GM12878 (cell line): ENCODE results near the gene TSPEAR. TPM values are rescaled to one million over a fixed set of nuclear protein-coding genes. Genes with fewer than 3 reads are reported as not detected.

Experiments
- ATAC-seq: fragments of 200-7000 bp; cut with Tn5 transposase; 3 replicates; pipeline ENCODE4 v1.9.1; 2020; ENCODE audit warnings: mild to moderate bottlenecking, moderate library complexity
- BruUV-seq: library from RNA; stranded (reverse); fragments of 400-500 nt; replicated peaks from 2 replicates; lab custom pipeline; 2021; lab: Mats Ljungman, UMichigan
- CTCF ChIA-PET: fragments of 300-600 bp; sonication (Branson Sonifier 250); formaldehyde crosslinking; extraction: SDS; loops from one replicate; lab custom pipeline; 2021; ENCODE audit warnings: inconsistent platforms; lab: Yijun Ruan, JAX
- POLR2A ChIA-PET: fragments of 350-600 bp; formaldehyde crosslinking; extraction: SDS; loops from one replicate; lab custom pipeline; 2021; ENCODE audit warnings: inconsistent platforms; lab: Charles Lee
- RAD21 ChIA-PET: fragments of 300-600 bp; sonication (Branson Sonifier 250); formaldehyde crosslinking; loops from one replicate; lab custom pipeline; 2023; ENCODE audit warnings: antibody characterized with exemption; ENCODE audit not compliant: unreplicated experiment; lab: Charles Lee
- SMC1A ChIA-PET: fragments of 300-600 bp; sonication (Branson Sonifier 250); formaldehyde crosslinking; loops from one replicate; lab custom pipeline; 2023; ENCODE audit not compliant: unreplicated experiment, uncharacterized antibody; lab: Charles Lee
- DNase-seq: peaks from one replicate; pipeline ENCODE4 v3.0.0-alpha.2; 2011; ENCODE audit warnings: low read depth, low spot score
- FAIRE-seq: peaks from 3 replicates; lab custom pipeline; 2011; peaks lifted over from hg19 to GRCh38; lab: Jason Lieb, UNC
- H2AFZ ChIP-seq: 2 replicates; pipeline ENCODE4 v1.6.0; 2011; ENCODE audit warnings: low read depth, low read length, control low read depth; ENCODE audit not compliant: control insufficient read depth
- H3K27ac ChIP-seq: 2 replicates; pipeline ENCODE4 v1.5.1; 2011; ENCODE audit warnings: control low read depth; ENCODE audit not compliant: control insufficient read depth, insufficient read depth
- H3K27me3 ChIP-seq, 2 experiments: replicated peaks in 1 of 2; 2 replicates each; pipeline versions ENCODE4 v1.6.0 to v1.6.1; 2011; ENCODE audit warnings: low read length in 1 of 2; ENCODE audit not compliant: control insufficient read depth in 2 of 2, insufficient read depth in 2 of 2
- H3K36me3 ChIP-seq, 2 experiments: 2 replicates each; pipeline ENCODE4 v1.5.1; 2011; ENCODE audit warnings: low read length in 1 of 2; ENCODE audit not compliant: control insufficient read depth in 2 of 2, insufficient read depth in 2 of 2
- H3K4me1 ChIP-seq: 2 replicates; pipeline ENCODE4 v1.6.1; 2011; ENCODE audit warnings: mild to moderate bottlenecking, low read length, moderate library complexity, mixed read lengths; ENCODE audit not compliant: control insufficient read depth, insufficient read depth
- H3K4me2 ChIP-seq: 2 replicates; pipeline ENCODE4 v1.6.0; 2011; ENCODE audit warnings: control low read depth; ENCODE audit not compliant: control insufficient read depth, insufficient read depth
- H3K4me3 ChIP-seq: fragments of 200-600 bp; sonication (generic); 2 replicates; pipeline ENCODE4 v1.5.1; 2016
- H3K79me2 ChIP-seq: 2 replicates; pipeline ENCODE4 v1.6.0; 2011; ENCODE audit warnings: low read length; ENCODE audit not compliant: control insufficient read depth, insufficient read depth
- H3K9ac ChIP-seq: 2 replicates; pipeline ENCODE4 v1.8.0; 2011; ENCODE audit warnings: low read length, control low read depth, mixed read lengths; ENCODE audit not compliant: control insufficient read depth, insufficient read depth
- H3K9me3 ChIP-seq: replicated peaks from 3 replicates; pipeline ENCODE4 v1.5.1; 2011; ENCODE audit warnings: mild to moderate bottlenecking, low read length; ENCODE audit not compliant: control insufficient read depth, insufficient read depth
- H4K20me1 ChIP-seq: 2 replicates; pipeline ENCODE4 v1.6.0; 2011; ENCODE audit not compliant: control insufficient read depth, insufficient read depth
- BRCA1 ChIP-seq: IDR thresholded peaks from 2 replicates; pipeline ENCODE4 v1.6.1; 2011; ENCODE audit warnings: low read depth, low read length, improper control_type of control experiment
- E2F8 ChIP-seq: fragments of 450-650 bp; IDR thresholded peaks from 2 replicates; pipeline ENCODE4 v1.6.1; 2018; ENCODE audit warnings: mild to moderate bottlenecking, low read depth, moderate library complexity; ENCODE audit not compliant: partially characterized antibody
- ETV6 ChIP-seq, 2 experiments: fragments of 450-650 bp in 1 of 2; IDR thresholded peaks in 1 of 2; conservative IDR thresholded peaks in 1 of 2; 2 replicates each; pipeline ENCODE4 v1.6.1; 2014; ENCODE audit warnings: antibody characterized with exemption in 1 of 2, borderline replicate concordance in 1 of 2, low read depth in 1 of 2, mild to moderate bottlenecking in 1 of 2, moderate library complexity in 1 of 2
- GATAD2B ChIP-seq: fragments of 450-650 bp; conservative IDR thresholded peaks from 2 replicates; pipeline ENCODE4 v1.6.1; 2017; ENCODE audit warnings: low read depth, mild to moderate bottlenecking, moderate library complexity
- RFX5 ChIP-seq: IDR thresholded peaks from 2 replicates; pipeline ENCODE4 v1.6.1; 2011; ENCODE audit warnings: low read depth, low read length, improper control_type of control experiment
- WGBS: methylation state at CpG from one replicate; pipeline ENCODE4 v1.1.6; 2016; ENCODE audit warnings: low lambda C conversion rate; ENCODE audit not compliant: insufficient replicate concordance, insufficient coverage; ENCODE audit errors: missing lambda C conversion rate; 5-methylcytosine and 5-hydroxymethylcytosine counted together
- in situ Hi-C: fragments of 300-500 bp; cut with MboI; formaldehyde crosslinking; loops from 9 replicates; pipeline ENCODE4 v1.14.3; 2018; ENCODE audit warnings: mixed read lengths
- intact Hi-C: fragments of 100-400 bp; cut with micrococcal nuclease; formaldehyde crosslinking; loops from one replicate; pipeline ENCODE4 v1.14.2; 2022; ENCODE audit not compliant: unreplicated experiment
- polyA plus RNA-seq, 11 experiments: library from polyadenylated mRNA; depleted of rRNA in 4 of 11; unstranded in 6 of 11; stranded (reverse) in 5 of 11; fragments of >200 nt; fragmentation: Nextera tagmentation in 4 of 11; fragmentation: Illumina TruSeq in 1 of 11; extraction: Ambion mirVana in 4 of 11; extraction: Trizol in 1 of 11; gene quantifications; 1 replicate in 1 of 11; 2 replicates in 10 of 11; pipeline versions ENCODE4 v1.2.1 to v1.2.3, GENCODE V29; 2011 to 2016; ENCODE audit warnings: inconsistent platforms in 2 of 11, missing spikeins in 2 of 11, low read depth in 1 of 11
- total RNA-seq, 4 experiments: library from RNA; depleted of rRNA in 3 of 4; stranded (reverse); fragments of >200 nt in 3 of 4; fragmentation: Illumina TruSeq in 1 of 4; extraction: Trizol in 1 of 4; gene quantifications; 2 replicates each; pipeline versions ENCODE4 v1.2.1 to v1.2.3, GENCODE V29; 2013 to 2021

TSPEAR gene
- total and polyA plus RNA-seq, 10 of the 15 experiments (the other 5 are each of a cell fraction or from before 2014, with no cell fraction given) = not detected

- intact Hi-C loops = no loop called here
- DNase-seq (no peak), ATAC-seq (no peak), FAIRE-seq (no peak)
- Histone ChIP-seq H4K20me1 (no peaks in the 10 kb centered on the region), H3K27ac (no peak overlapping the region), H3K9me3 (peaks cover 2% of the 10 kb centered on the region; the same call in 1 of the 3 replicates), H3K4me1 (no peaks in the 10 kb centered on the region), H3K36me3 (no peaks in the 10 kb centered on the region), H3K79me2 (no peaks in the 10 kb centered on the region), H3K4me2 (no peak overlapping the region), H2AFZ (no peak overlapping the region), H3K4me3 (no peak overlapping the region), H3K27me3 (no peaks in the 10 kb centered on the region), H3K9ac (no peak overlapping the region)
- ChIA-PET CTCF (interaction anchor here (0.6 kb wide), 1 partner anchor 215 kb away, joined by 4 read pairs; no protein-coding TSS in a partner anchor), POLR2A (no interaction called here), SMC1A (interaction anchor here (0.8 kb wide), 1 partner anchor 9 kb away, joined by 3 read pairs; no protein-coding TSS in a partner anchor), RAD21 (no interaction called here)
- WGBS = 70% methylated on average over 28 of the region's 28 CpGs
- TF ChIP-seq BRCA1 = no peak
- no peak for TF ChIP-seq ETV6 (conservative IDR thresholded peaks at IDR 0.05 in 1 of 2, IDR thresholded peaks at IDR 0.05 in 1 of 2; ENCODE audit: borderline replicate concordance in 1 of 2, low read depth in 1 of 2)
- no peak for TF ChIP-seq E2F8
- TF ChIP-seq RFX5 = no peak
- TF ChIP-seq GATAD2B = no peak
- no TSS peak for BruUV-seq
- in situ Hi-C loops = no loop called here
These were observed 96.4 kb downstream of the TSPEAR start for GRCh38 chr21:44614961-44615391.
